GM11168 (cell line): ENCODE results near the gene LRP8.

Experiments used
- in situ Hi-C: fragments of 300-500 bp; cut with MboI; formaldehyde crosslinking; loops from one replicate; pipeline ENCODE4 v1.12.0; 2022; ENCODE audit warnings: low sequenced_read_pairs; ENCODE audit not compliant: unreplicated experiment

Gene LRP8

GRCh38 chr1:53196017-53196484 lies 131.8 kb downstream of the LRP8 start:
- in situ Hi-C loops, result no loop called here

GRCh38 chr1:53195246-53196016 lies 132.4 kb downstream of the LRP8 start:
- in situ Hi-C loops, result no loop called here
